ENCODE results near the gene DNAAF1.

GRCh38 chr16:84196727-84197394 lies 51.8 kb downstream of the DNAAF1 start:
- TF ChIP-seq, protein P1, sequence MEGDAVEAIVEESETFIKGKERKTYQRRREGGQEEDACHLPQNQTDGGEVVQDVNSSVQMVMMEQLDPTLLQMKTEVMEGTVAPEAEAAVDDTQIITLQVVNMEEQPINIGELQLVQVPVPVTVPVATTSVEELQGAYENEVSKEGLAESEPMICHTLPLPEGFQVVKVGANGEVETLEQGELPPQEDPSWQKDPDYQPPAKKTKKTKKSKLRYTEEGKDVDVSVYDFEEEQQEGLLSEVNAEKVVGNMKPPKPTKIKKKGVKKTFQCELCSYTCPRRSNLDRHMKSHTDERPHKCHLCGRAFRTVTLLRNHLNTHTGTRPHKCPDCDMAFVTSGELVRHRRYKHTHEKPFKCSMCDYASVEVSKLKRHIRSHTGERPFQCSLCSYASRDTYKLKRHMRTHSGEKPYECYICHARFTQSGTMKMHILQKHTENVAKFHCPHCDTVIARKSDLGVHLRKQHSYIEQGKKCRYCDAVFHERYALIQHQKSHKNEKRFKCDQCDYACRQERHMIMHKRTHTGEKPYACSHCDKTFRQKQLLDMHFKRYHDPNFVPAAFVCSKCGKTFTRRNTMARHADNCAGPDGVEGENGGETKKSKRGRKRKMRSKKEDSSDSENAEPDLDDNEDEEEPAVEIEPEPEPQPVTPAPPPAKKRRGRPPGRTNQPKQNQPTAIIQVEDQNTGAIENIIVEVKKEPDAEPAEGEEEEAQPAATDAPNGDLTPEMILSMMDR (IDR thresholded peaks at IDR 0.05; ENCODE audit: low read depth, low read length, poor library complexity, severe bottlenecking), result no peak
- no peak for TF ChIP-seq EZH2phosphoT487 (IDR thresholded peaks at IDR 0.05; ENCODE audit: borderline replicate concordance, low read length)
